HepG2 (cell line): ENCODE results near the gene SLC25A22. TPM values are rescaled to one million over a fixed set of nuclear protein-coding genes. Genes with fewer than 3 reads are reported as not detected.

Source experiments
- ATF7-NPFF ChIP-seq: sonication (generic); formaldehyde crosslinking; IDR thresholded peaks from 2 replicates; pipeline ENCODE4 v1.8.1; 2023; ENCODE audit warnings: mild to moderate bottlenecking, low read depth, missing genetic modification reagents, moderate library complexity
- GLI4 ChIP-seq: sonication (generic); formaldehyde crosslinking; IDR thresholded peaks from 2 replicates; pipeline ENCODE4 v1.5.1; 2020; ENCODE audit warnings: missing genetic modification reagents, mild to moderate bottlenecking, moderate library complexity, borderline replicate concordance
- HNF4G ChIP-seq, 2 experiments: sonication (generic) in 1 of 2; formaldehyde crosslinking in 1 of 2; IDR thresholded peaks; 2 replicates each; pipeline versions ENCODE4 v1.4.0 to v1.6.1; 2011 to 2020; ENCODE audit warnings: borderline replicate concordance in 2 of 2, low read depth in 2 of 2, mild to moderate bottlenecking in 2 of 2, low read length in 1 of 2, missing genetic modification reagents in 1 of 2, moderate library complexity in 1 of 2
- ISL2 ChIP-seq: sonication (generic); formaldehyde crosslinking; IDR thresholded peaks from 2 replicates; pipeline ENCODE4 v1.5.0; 2020; ENCODE audit warnings: missing genetic modification reagents
- KDM5A ChIP-seq: fragments of 200-600 bp; sonication (generic); IDR thresholded peaks from 2 replicates; pipeline ENCODE4 v1.7.0; 2018; ENCODE audit warnings: antibody characterized with exemption, mild to moderate bottlenecking, low read length, borderline replicate concordance
- KLF9 ChIP-seq: IDR thresholded peaks from 2 replicates; pipeline ENCODE4 v1.6.1; 2016; ENCODE audit warnings: low read depth
- RXRB ChIP-seq: IDR thresholded peaks from 2 replicates; pipeline ENCODE4 v1.6.1; 2016; ENCODE audit warnings: borderline replicate concordance, missing genetic modification reagents, missing compliant biosample characterization
- SPEN ChIP-seq: sonication (generic); formaldehyde crosslinking; IDR thresholded peaks from 2 replicates; pipeline ENCODE4 v1.5.1; 2020; ENCODE audit warnings: low read depth, mild to moderate bottlenecking, missing genetic modification reagents
- TCF12 ChIP-seq, 2 experiments: fragments of 450-650 bp in 1 of 2; sonication (generic) in 1 of 2; formaldehyde crosslinking in 1 of 2; IDR thresholded peaks; 2 replicates each; pipeline versions ENCODE4 v1.6.1 to v1.8.0; 2017 to 2022; ENCODE audit warnings: antibody characterized with exemption in 1 of 2, mild to moderate bottlenecking in 1 of 2, missing genetic modification reagents in 1 of 2, moderate library complexity in 1 of 2
- ZBTB14 ChIP-seq: sonication (generic); formaldehyde crosslinking; IDR thresholded peaks from 2 replicates; pipeline ENCODE4 v1.4.0; 2020; ENCODE audit warnings: missing genetic modification reagents
- ZNF121 ChIP-seq: sonication (generic); formaldehyde crosslinking; IDR thresholded peaks from 2 replicates; pipeline ENCODE4 v1.5.0; 2020; ENCODE audit warnings: mild to moderate bottlenecking, missing genetic modification reagents
- ZNF142 ChIP-seq: sonication (generic); formaldehyde crosslinking; IDR thresholded peaks from 2 replicates; pipeline ENCODE4 v1.4.0; 2020; ENCODE audit warnings: missing genetic modification reagents
- ZNF263 ChIP-seq: sonication (generic); formaldehyde crosslinking; IDR thresholded peaks from 2 replicates; pipeline ENCODE4 v1.4.0; 2020; ENCODE audit warnings: missing genetic modification reagents
- ZNF30 ChIP-seq: sonication (generic); formaldehyde crosslinking; IDR thresholded peaks from 2 replicates; pipeline ENCODE4 v1.5.0; 2020; ENCODE audit warnings: mild to moderate bottlenecking, missing genetic modification reagents
- ZNF660 ChIP-seq: sonication (generic); formaldehyde crosslinking; IDR thresholded peaks from 2 replicates; pipeline ENCODE4 v1.5.1; 2020; ENCODE audit warnings: mild to moderate bottlenecking, low read depth, missing genetic modification reagents, borderline replicate concordance
- ZNF746 ChIP-seq: sonication (generic); formaldehyde crosslinking; IDR thresholded peaks from 2 replicates; pipeline ENCODE4 v1.8.0; 2022; ENCODE audit warnings: mild to moderate bottlenecking, missing genetic modification reagents
- polyA plus RNA-seq, 8 experiments: library from polyadenylated mRNA; depleted of rRNA in 3 of 8; stranded (reverse) in 7 of 8; unstranded in 1 of 8; fragments of >200 nt; fragmentation: Illumina TruSeq in 4 of 8; extraction: Trizol in 4 of 8; gene quantifications; 2 replicates each; pipeline versions ENCODE4 v1.2.1 to v1.2.3, GENCODE V29; 2011 to 2016; ENCODE audit warnings: low read depth in 4 of 8, missing spikeins in 1 of 8, mixed read lengths in 1 of 8; ENCODE audit not compliant: insufficient read depth in 1 of 8
- total RNA-seq, 5 experiments: library from RNA; depleted of rRNA; stranded (reverse); fragments of >200 nt; fragmentation: Illumina TruSeq; extraction: Trizol; gene quantifications; 2 replicates each; pipeline ENCODE4 v1.2.3, GENCODE V29; 2016; ENCODE audit warnings: low read depth in 1 of 5
- TF ChIP-seq, protein P1 (sequence below): sonication (generic); formaldehyde crosslinking; IDR thresholded peaks from 2 replicates; pipeline ENCODE4 v1.4.0; 2020; ENCODE audit warnings: missing genetic modification reagents, borderline replicate concordance

SLC25A22 gene
- total and polyA plus RNA-seq, 2 of the 13 experiments (the other 11 are each of a cell fraction or from before 2014, with no cell fraction given): 12.4 to 19.2 TPM

- peak; percentile 62 for TF ChIP-seq KLF9 (CRISPR knock-in tag)
- TF ChIP-seq ZNF263: no peak
- 0 out of 2 replicates have a peak, but pooled peaks have one; percentile 86 for TF ChIP-seq ATF7-NPFF (CRISPR knock-in tag)
- no peak for TF ChIP-seq ZNF660
- no peak for TF ChIP-seq ZNF121 (CRISPR knock-in tag)
- no peak for TF ChIP-seq ZNF142 (CRISPR knock-in tag)
- TF ChIP-seq RXRB (CRISPR knock-in tag): peak; percentile 53; the same call in 1 of the 2 replicates
- TF ChIP-seq ZNF746 (CRISPR knock-in tag): peak; percentile 98
- no peak for TF ChIP-seq ZBTB14 (CRISPR knock-in tag)
- no peak for TF ChIP-seq KDM5A
- 0 out of 2 replicates have a peak, but pooled peaks have one; percentile 36 for TF ChIP-seq GLI4 (CRISPR knock-in tag)
- TF ChIP-seq ZNF30 (CRISPR knock-in tag): peak; percentile 43; the same call in 1 of the 2 replicates
- peak; percentile 35; the same call in 1 of the 2 replicates for TF ChIP-seq SPEN
- TF ChIP-seq, protein P1, sequence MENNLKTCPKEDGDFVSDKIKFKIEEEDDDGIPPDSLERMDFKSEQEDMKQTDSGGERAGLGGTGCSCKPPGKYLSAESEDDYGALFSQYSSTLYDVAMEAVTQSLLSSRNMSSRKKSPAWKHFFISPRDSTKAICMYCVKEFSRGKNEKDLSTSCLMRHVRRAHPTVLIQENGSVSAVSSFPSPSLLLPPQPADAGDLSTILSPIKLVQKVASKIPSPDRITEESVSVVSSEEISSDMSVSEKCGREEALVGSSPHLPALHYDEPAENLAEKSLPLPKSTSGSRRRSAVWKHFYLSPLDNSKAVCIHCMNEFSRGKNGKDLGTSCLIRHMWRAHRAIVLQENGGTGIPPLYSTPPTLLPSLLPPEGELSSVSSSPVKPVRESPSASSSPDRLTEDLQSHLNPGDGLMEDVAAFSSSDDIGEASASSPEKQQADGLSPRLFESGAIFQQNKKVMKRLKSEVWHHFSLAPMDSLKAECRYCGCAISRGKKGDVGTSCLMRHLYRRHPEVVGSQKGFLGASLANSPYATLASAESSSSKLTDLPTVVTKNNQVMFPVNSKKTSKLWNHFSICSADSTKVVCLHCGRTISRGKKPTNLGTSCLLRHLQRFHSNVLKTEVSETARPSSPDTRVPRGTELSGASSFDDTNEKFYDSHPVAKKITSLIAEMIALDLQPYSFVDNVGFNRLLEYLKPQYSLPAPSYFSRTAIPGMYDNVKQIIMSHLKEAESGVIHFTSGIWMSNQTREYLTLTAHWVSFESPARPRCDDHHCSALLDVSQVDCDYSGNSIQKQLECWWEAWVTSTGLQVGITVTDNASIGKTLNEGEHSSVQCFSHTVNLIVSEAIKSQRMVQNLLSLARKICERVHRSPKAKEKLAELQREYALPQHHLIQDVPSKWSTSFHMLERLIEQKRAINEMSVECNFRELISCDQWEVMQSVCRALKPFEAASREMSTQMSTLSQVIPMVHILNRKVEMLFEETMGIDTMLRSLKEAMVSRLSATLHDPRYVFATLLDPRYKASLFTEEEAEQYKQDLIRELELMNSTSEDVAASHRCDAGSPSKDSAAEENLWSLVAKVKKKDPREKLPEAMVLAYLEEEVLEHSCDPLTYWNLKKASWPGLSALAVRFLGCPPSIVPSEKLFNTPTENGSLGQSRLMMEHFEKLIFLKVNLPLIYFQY (CRISPR knock-in tag): 0 out of 2 replicates have a peak, but pooled peaks have one; percentile 64
- no peak for TF ChIP-seq HNF4G (IDR thresholded peaks at IDR 0.05; ENCODE audit: borderline replicate concordance, low read depth, low read length)
- TF ChIP-seq HNF4G (CRISPR knock-in tag; IDR thresholded peaks at IDR 0.05; ENCODE audit: borderline replicate concordance, low read depth): no peak
- no peak for TF ChIP-seq TCF12 (IDR thresholded peaks at IDR 0.05)
- TF ChIP-seq TCF12 (CRISPR knock-in tag; IDR thresholded peaks at IDR 0.05): peak; percentile 80; the same call in 1 of the 2 replicates
- TF ChIP-seq ISL2 (CRISPR knock-in tag): 0 out of 2 replicates have a peak, but pooled peaks have one; percentile 26
Observed at GRCh38 chr11:827146-827896, 29.2 kb upstream of the SLC25A22 start (continued).
